HEK293 (cell line): ENCODE measurements around the gene SMARCD1.

Source experiments
- CTCF ChIA-PET: fragments of 350-600 bp; formaldehyde crosslinking; extraction: SDS; loops from one replicate; lab custom pipeline; 2021; ENCODE audit warnings: antibody characterized with exemption; lab: Yijun Ruan, JAX
- POLR2A ChIA-PET: fragments of 300-600 bp; formaldehyde crosslinking; extraction: SDS; loops from one replicate; lab custom pipeline; 2020; ENCODE audit warnings: antibody characterized with exemption, inconsistent platforms; lab: Yijun Ruan, JAX
- H3K27ac ChIP-seq: fragments of 200-500 bp; sonication (Bioruptor generic); 2 replicates; pipeline ENCODE4 v1.5.1; 2014; ENCODE audit warnings: low read depth, low read length, control low read depth, inconsistent platforms; ENCODE audit errors: extremely low read depth
- H3K36me3 ChIP-seq, 2 experiments: fragments of 200-500 bp in 1 of 2; sonication (Bioruptor generic) in 1 of 2; 1 replicate in 1 of 2; 2 replicates in 1 of 2; pipeline ENCODE4 v1.5.1; 2014 to 2017; ENCODE audit warnings: inconsistent platforms in 2 of 2, low read length in 2 of 2; ENCODE audit not compliant: control insufficient read depth in 2 of 2, insufficient read depth in 1 of 2
- H3K4me1 ChIP-seq: fragments of 200-500 bp; sonication (Bioruptor generic); 2 replicates; pipeline ENCODE4 v1.5.1; 2014; ENCODE audit warnings: mild to moderate bottlenecking, low read length, inconsistent platforms; ENCODE audit not compliant: control insufficient read depth, insufficient read depth
- H3K4me3 ChIP-seq: 2 replicates; pipeline ENCODE4 v1.5.1; 2011; ENCODE audit warnings: low read depth, mild to moderate bottlenecking, control low read depth, low read length, moderate library complexity
- H3K9me3 ChIP-seq: fragments of 200-500 bp; sonication (Bioruptor generic); 2 replicates; pipeline ENCODE4 v1.5.1; 2014; ENCODE audit warnings: low read depth, low read length, inconsistent platforms; ENCODE audit not compliant: control insufficient read depth, insufficient read depth
- FEZF1 ChIP-seq: fragments of 450-650 bp; formaldehyde crosslinking; IDR thresholded peaks from 2 replicates; pipeline ENCODE4 v1.5.1; 2016; ENCODE audit warnings: missing biosample characterization, missing genetic modification characterization
- SCRT1 ChIP-seq: fragments of 450-650 bp; formaldehyde crosslinking; IDR thresholded peaks from 2 replicates; pipeline ENCODE4 v1.5.1; 2016; ENCODE audit warnings: missing biosample characterization, missing genetic modification characterization, borderline replicate concordance
- SCRT2 ChIP-seq: fragments of 450-650 bp; formaldehyde crosslinking; IDR thresholded peaks from 2 replicates; pipeline ENCODE4 v1.5.1; 2016; ENCODE audit warnings: missing biosample characterization, missing genetic modification characterization
- SETDB1 ChIP-seq: IDR thresholded peaks from one replicate; pipeline ENCODE4 v1.6.1; 2017; ENCODE audit warnings: mild to moderate bottlenecking, low read length, moderate library complexity, mixed read lengths; ENCODE audit not compliant: insufficient read length
- TCF7L2 ChIP-seq: IDR thresholded peaks from 2 replicates; pipeline ENCODE4 v1.6.1; 2011; ENCODE audit warnings: low read depth, mild to moderate bottlenecking, inconsistent platforms, low read length, moderate library complexity, borderline replicate concordance
- YY1 ChIP-seq: fragments of 450-650 bp; formaldehyde crosslinking; IDR thresholded peaks from 2 replicates; pipeline ENCODE4 v1.5.1; 2018; ENCODE audit warnings: missing biosample characterization, missing genetic modification characterization
- ZBTB20 ChIP-seq: fragments of 450-650 bp; formaldehyde crosslinking; IDR thresholded peaks from 2 replicates; pipeline ENCODE4 v1.5.1; 2016; ENCODE audit warnings: missing biosample characterization, missing genetic modification characterization
- ZBTB48 ChIP-seq: fragments of 450-650 bp; formaldehyde crosslinking; IDR thresholded peaks from 2 replicates; pipeline ENCODE4 v1.5.1; 2016; ENCODE audit warnings: missing biosample characterization, missing genetic modification characterization
- ZFHX2 ChIP-seq: fragments of 450-650 bp; formaldehyde crosslinking; conservative IDR thresholded peaks from 2 replicates; pipeline ENCODE4 v1.5.1; 2016; ENCODE audit warnings: missing biosample characterization, missing genetic modification characterization
- ZFP37 ChIP-seq: fragments of 450-650 bp; formaldehyde crosslinking; IDR thresholded peaks from 2 replicates; pipeline ENCODE4 v1.5.1; 2016; ENCODE audit warnings: missing biosample characterization, missing genetic modification characterization
- ZFP69B ChIP-seq: fragments of 450-650 bp; formaldehyde crosslinking; IDR thresholded peaks from 2 replicates; pipeline ENCODE4 v1.5.1; 2016; ENCODE audit warnings: missing biosample characterization, missing genetic modification characterization
- ZNF121 ChIP-seq: fragments of 450-650 bp; formaldehyde crosslinking; IDR thresholded peaks from 2 replicates; pipeline ENCODE4 v1.5.1; 2016; ENCODE audit warnings: missing biosample characterization, missing genetic modification characterization
- ZNF211 ChIP-seq: fragments of 450-650 bp; formaldehyde crosslinking; IDR thresholded peaks from 2 replicates; pipeline ENCODE4 v1.5.1; 2016; ENCODE audit warnings: low read depth, missing biosample characterization, missing genetic modification characterization
- ZNF335 ChIP-seq: fragments of 450-650 bp; formaldehyde crosslinking; conservative IDR thresholded peaks from 2 replicates; pipeline ENCODE4 v1.5.1; 2016; ENCODE audit warnings: missing biosample characterization, missing genetic modification characterization
- ZNF366 ChIP-seq: fragments of 450-650 bp; formaldehyde crosslinking; conservative IDR thresholded peaks from 2 replicates; pipeline ENCODE4 v1.5.1; 2016; ENCODE audit warnings: missing biosample characterization, missing genetic modification characterization
- ZNF426 ChIP-seq: fragments of 450-650 bp; formaldehyde crosslinking; IDR thresholded peaks from 2 replicates; pipeline ENCODE4 v1.5.1; 2017; ENCODE audit warnings: missing biosample characterization, missing genetic modification characterization, mild to moderate bottlenecking, inconsistent platforms, moderate library complexity
- ZNF473 ChIP-seq: fragments of 450-650 bp; formaldehyde crosslinking; IDR thresholded peaks from 2 replicates; pipeline ENCODE4 v1.5.1; 2017; ENCODE audit warnings: missing biosample characterization, missing genetic modification characterization
- ZNF514 ChIP-seq: fragments of 450-650 bp; formaldehyde crosslinking; IDR thresholded peaks from 2 replicates; pipeline ENCODE4 v1.5.1; 2016; ENCODE audit warnings: missing biosample characterization, missing genetic modification characterization
- ZNF792 ChIP-seq: fragments of 450-650 bp; formaldehyde crosslinking; IDR thresholded peaks from 2 replicates; pipeline ENCODE4 v1.5.1; 2016; ENCODE audit warnings: missing biosample characterization, missing genetic modification characterization
- TF ChIP-seq, protein P1 (sequence below): fragments of 450-650 bp; IDR thresholded peaks from 2 replicates; pipeline ENCODE4 v1.5.1; 2018; ENCODE audit warnings: missing biosample characterization, mild to moderate bottlenecking, missing genetic modification characterization
- TF ChIP-seq, protein P2 (sequence below): fragments of 450-650 bp; formaldehyde crosslinking; IDR thresholded peaks from 2 replicates; pipeline ENCODE4 v1.5.1; 2016; ENCODE audit warnings: missing biosample characterization, missing genetic modification characterization
- TF ChIP-seq, protein P3 (sequence below): fragments of 450-650 bp; formaldehyde crosslinking; IDR thresholded peaks from 2 replicates; pipeline ENCODE4 v1.5.1; 2016; ENCODE audit warnings: missing biosample characterization, missing genetic modification characterization
- TF ChIP-seq, protein P4 (sequence below): fragments of 450-650 bp; formaldehyde crosslinking; IDR thresholded peaks from 2 replicates; pipeline ENCODE4 v1.5.1; 2017; ENCODE audit warnings: missing biosample characterization, missing genetic modification characterization

The SMARCD1 gene

DNA sequence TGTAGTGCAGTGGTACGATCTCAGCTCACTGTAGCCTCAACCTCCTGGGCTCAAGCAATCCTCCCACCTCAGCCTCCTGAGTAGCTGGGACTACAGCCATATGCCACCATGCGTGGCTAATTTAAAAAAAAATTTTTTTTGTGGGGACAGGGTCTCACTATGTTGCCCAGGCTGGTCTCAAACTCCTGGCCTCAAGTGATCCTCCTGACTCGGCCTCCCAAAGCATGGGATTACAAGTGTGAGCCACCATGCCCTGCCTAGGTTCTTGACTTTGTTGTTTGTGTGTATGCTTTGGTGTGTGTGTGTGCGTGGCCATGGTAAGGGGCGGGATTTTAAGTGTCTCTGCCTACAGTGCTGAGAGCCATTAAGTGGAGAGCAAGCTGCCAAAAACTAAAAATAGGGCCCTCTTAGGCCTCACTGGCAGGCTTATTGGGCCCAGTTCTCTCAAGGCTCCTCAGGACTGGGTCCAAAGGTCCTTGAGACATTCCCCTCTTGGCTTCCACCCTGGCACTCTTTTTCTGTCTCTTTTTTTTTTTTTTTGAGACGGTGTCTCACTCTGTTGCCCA, 32.0 kb downstream of the SMARCD1 start:
- ChIA-PET CTCF (interaction anchor here (1.3 to 2.1 kb wide), 4 partner anchors 15 to 198 kb away, joined by 3 to 8 read pairs (median 5); partner anchors contain the start of gene SMARCD1), POLR2A (interaction anchor here (0.6 to 1.1 kb wide), 2 partner anchors 9 to 50 kb away, joined by 5 to 6 read pairs; partner anchors contain the start of gene CERS5)
- Histone ChIP-seq H3K27ac (no peak overlapping the region), H3K36me3 (peaks cover 7 to 41% of the 10 kb centered on the region in 2 experiments; a peak in 2 of 3 replicates), H3K4me3 (no peak overlapping the region), H3K4me1 (0 out of 2 replicates have a peak, but pooled peaks cover 2% of the 10 kb centered on the region), H3K9me3 (no peaks in the 10 kb centered on the region)
- TF ChIP-seq ZNF121 (tag by site-specific recombination) (peak; percentile 89), TCF7L2 (no peak)

DNA sequence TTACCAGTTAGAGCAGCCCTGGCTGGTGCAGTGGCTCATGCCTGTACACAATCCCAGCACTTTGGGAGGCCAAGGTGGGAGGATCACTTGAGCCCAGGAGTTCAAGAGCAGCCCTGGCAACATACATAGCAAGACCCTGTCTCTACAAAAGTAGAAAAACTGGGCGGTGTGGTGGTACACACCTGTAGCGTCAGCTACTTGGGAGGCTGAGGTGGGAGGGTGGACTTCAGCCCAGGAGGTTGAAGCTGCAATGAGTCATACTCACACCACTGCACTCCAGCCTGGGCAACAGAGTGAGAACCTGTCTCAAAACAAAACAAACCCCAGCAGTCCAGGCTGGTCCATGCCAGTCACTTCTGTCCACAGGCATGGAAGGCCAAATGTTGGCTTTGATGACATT, 34.2 kb downstream of the SMARCD1 start:
- no peak overlapping the region for H3K4me3 ChIP-seq
- no peaks in the 10 kb centered on the region for H3K9me3 ChIP-seq
- POLR2A ChIA-PET: no interaction called here
- H3K27ac ChIP-seq: no peak overlapping the region
- H3K36me3 ChIP-seq: peaks cover 15 to 58% of the 10 kb centered on the region in 2 experiments
- 0 out of 2 replicates have a peak, but pooled peaks cover 2% of the 10 kb centered on the region for H3K4me1 ChIP-seq
- TF ChIP-seq ZNF366 (tag by site-specific recombination) (no peak), ZFP69B (tag by site-specific recombination) (no peak), ZBTB48 (tag by site-specific recombination) (no peak), ZNF121 (tag by site-specific recombination) (no peak), SCRT2 (tag by site-specific recombination) (peak; percentile 58), YY1 (tag by site-specific recombination) (no peak), ZNF473 (tag by site-specific recombination) (no peak), ZNF514 (tag by site-specific recombination) (no peak), FEZF1 (tag by site-specific recombination) (no peak), ZNF335 (tag by site-specific recombination) (no peak), ZNF211 (tag by site-specific recombination) (no peak), ZBTB20 (tag by site-specific recombination) (no peak), ZFP37 (tag by site-specific recombination) (no peak), SCRT1 (tag by site-specific recombination) (peak; percentile 72; the same call in 1 of the 2 replicates), ZNF792 (tag by site-specific recombination) (no peak), SETDB1 (peak; percentile 38), ZFHX2 (tag by site-specific recombination) (0 out of 2 replicates have a peak, but pooled peaks have one; percentile 10), ZNF426 (tag by site-specific recombination) (no peak)
- TF ChIP-seq, protein P1, sequence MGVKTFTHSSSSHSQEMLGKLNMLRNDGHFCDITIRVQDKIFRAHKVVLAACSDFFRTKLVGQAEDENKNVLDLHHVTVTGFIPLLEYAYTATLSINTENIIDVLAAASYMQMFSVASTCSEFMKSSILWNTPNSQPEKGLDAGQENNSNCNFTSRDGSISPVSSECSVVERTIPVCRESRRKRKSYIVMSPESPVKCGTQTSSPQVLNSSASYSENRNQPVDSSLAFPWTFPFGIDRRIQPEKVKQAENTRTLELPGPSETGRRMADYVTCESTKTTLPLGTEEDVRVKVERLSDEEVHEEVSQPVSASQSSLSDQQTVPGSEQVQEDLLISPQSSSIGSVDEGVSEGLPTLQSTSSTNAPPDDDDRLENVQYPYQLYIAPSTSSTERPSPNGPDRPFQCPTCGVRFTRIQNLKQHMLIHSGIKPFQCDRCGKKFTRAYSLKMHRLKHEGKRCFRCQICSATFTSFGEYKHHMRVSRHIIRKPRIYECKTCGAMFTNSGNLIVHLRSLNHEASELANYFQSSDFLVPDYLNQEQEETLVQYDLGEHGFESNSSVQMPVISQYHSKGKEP (tag by site-specific recombination): no peak
- TF ChIP-seq, protein P2, sequence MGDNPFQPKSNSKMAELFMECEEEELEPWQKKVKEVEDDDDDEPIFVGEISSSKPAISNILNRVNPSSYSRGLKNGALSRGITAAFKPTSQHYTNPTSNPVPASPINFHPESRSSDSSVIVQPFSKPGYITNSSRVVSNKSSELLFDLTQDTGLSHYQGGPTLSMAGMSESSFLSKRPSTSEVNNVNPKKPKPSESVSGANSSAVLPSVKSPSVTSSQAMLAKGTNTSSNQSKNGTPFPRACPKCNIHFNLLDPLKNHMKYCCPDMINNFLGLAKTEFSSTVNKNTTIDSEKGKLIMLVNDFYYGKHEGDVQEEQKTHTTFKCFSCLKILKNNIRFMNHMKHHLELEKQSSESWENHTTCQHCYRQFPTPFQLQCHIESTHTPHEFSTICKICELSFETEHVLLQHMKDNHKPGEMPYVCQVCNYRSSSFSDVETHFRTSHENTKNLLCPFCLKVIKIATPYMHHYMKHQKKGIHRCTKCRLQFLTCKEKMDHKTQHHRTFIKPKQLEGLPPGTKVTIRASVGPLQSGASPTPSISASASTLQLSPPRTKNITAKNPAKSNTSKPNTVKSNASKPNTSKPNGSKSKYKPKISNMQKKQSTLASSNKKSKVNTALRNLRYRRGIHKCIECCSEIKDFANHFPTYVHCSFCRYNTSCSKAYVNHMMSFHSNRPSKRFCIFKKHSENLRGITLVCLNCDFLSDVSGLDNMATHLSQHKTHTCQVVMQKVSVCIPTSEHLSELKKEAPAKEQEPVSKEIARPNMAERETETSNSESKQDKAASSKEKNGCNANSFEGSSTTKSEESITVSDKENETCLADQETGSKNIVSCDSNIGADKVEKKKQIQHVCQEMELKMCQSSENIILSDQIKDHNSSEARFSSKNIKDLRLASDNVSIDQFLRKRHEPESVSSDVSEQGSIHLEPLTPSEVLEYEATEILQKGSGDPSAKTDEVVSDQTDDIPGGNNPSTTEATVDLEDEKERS: 0 out of 2 replicates have a peak, but pooled peaks have one; percentile 57
- TF ChIP-seq, protein P3, sequence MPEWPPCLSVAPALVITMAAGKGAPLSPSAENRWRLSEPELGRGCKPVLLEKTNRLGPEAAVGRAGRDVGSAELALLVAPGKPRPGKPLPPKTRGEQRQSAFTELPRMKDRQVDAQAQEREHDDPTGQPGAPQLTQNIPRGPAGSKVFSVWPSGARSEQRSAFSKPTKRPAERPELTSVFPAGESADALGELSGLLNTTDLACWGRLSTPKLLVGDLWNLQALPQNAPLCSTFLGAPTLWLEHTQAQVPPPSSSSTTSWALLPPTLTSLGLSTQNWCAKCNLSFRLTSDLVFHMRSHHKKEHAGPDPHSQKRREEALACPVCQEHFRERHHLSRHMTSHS: no peak
- TF ChIP-seq, protein P4, sequence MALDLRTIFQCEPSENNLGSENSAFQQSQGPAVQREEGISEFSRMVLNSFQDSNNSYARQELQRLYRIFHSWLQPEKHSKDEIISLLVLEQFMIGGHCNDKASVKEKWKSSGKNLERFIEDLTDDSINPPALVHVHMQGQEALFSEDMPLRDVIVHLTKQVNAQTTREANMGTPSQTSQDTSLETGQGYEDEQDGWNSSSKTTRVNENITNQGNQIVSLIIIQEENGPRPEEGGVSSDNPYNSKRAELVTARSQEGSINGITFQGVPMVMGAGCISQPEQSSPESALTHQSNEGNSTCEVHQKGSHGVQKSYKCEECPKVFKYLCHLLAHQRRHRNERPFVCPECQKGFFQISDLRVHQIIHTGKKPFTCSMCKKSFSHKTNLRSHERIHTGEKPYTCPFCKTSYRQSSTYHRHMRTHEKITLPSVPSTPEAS (tag by site-specific recombination): no peak
- CTCF ChIA-PET: interaction anchor here (0.7 kb wide), 1 partner anchor 11 kb away, joined by 3 read pairs; no protein-coding TSS in a partner anchor
